BLaER1 treated with 17β-estradiol and CSF1 and Interleukin-3, amounts not matched to agents 10 nM and 100 nM (cell line): ENCODE results near the gene GATB.
A peak's percentile ranks its signal among the peaks of the same experiment; 100 is the strongest.

ENCODE experiments used
- H3K27ac ChIP-seq, 11 experiments: shearing (Covaris generic); formaldehyde crosslinking; 2 replicates each; pipeline ENCODE4 v1.8.1; 2022
- H3K27me3 ChIP-seq, 11 experiments: shearing (Covaris generic); formaldehyde crosslinking; 2 replicates each; pipeline ENCODE4 v1.8.1; 2022
- H3K36me3 ChIP-seq, 11 experiments: shearing (Covaris generic); formaldehyde crosslinking; 2 replicates each; pipeline ENCODE4 v1.8.1; 2022
- H3K4me1 ChIP-seq, 10 experiments: shearing (Covaris generic); formaldehyde crosslinking; 2 replicates each; pipeline ENCODE4 v1.8.1; 2022
- H3K4me2 ChIP-seq, 11 experiments: shearing (Covaris generic); formaldehyde crosslinking; 2 replicates each; pipeline ENCODE4 v1.8.1; 2022
- H3K4me3 ChIP-seq, 10 experiments: shearing (Covaris generic); formaldehyde crosslinking; 2 replicates each; pipeline ENCODE4 v1.8.1; 2022
- H3K9ac ChIP-seq, 11 experiments: shearing (Covaris generic); formaldehyde crosslinking; 2 replicates each; pipeline ENCODE4 v1.8.1; 2022
- H3K9me3 ChIP-seq, 11 experiments: shearing (Covaris generic); formaldehyde crosslinking; replicated peaks in 1 of 11; 2 replicates each; pipeline ENCODE4 v1.8.1; 2022
- H4K20me1 ChIP-seq, 11 experiments: shearing (Covaris generic); formaldehyde crosslinking; 2 replicates each; pipeline ENCODE4 v1.8.1; 2022
- Cebpa-rat ChIP-seq, 11 experiments: shearing (Covaris generic); IDR thresholded peaks; 2 replicates each; pipeline ENCODE4 v1.8.1; 2022

GATB gene

GRCh38 chr4:151718984-151719955 is 41.5 kb downstream of the GATB start:
- Histone ChIP-seq H3K9me3 (no peaks in the 10 kb centered on the region), H3K27ac (peak overlapping the region in 4 of 11 experiments; percentile 40 to 58 (median 52); a peak in 6 of 22 replicates), H3K4me3 (no peak overlapping the region), H4K20me1 (peaks cover 0 to 6% (median 0%) of the 10 kb centered on the region in 11 experiments; a peak in 1 of 22 replicates), H3K4me2 (peak overlapping the region; percentile 14 to 93 (median 70); a peak in 19 of 22 replicates), H3K36me3 (peaks cover 0 to 62% (median 19%) of the 10 kb centered on the region in 11 experiments; a peak in 14 of 22 replicates), H3K27me3 (no peaks in the 10 kb centered on the region), H3K9ac (peak overlapping the region in 2 of 11 experiments; percentile 7 to 22; a peak in 3 of 22 replicates), H3K4me1 (peaks cover 27 to 71% (median 59%) of the 10 kb centered on the region in 10 experiments)
- TF ChIP-seq Cebpa-rat (IDR thresholded peaks at IDR 0.05), result no peak

- H3K9ac ChIP-seq, result peak overlapping the region in 3 of 11 experiments; percentile 7 to 45 (median 22); a peak in 4 of 22 replicates
Measured at GRCh38 chr4:151717909-151718628, 42.7 kb downstream of the GATB start.

GRCh38 chr4:151717314-151717713 is 43.5 kb downstream of the GATB start:
- H3K4me1 ChIP-seq, result peaks cover 27 to 69% (median 56%) of the 10 kb centered on the region in 10 experiments
- H3K9me3 ChIP-seq, result no peaks in the 10 kb centered on the region
- H4K20me1 ChIP-seq, result peaks cover 0 to 6% (median 0%) of the 10 kb centered on the region in 11 experiments; a peak in 1 of 22 replicates
- no peak overlapping the region; a peak in 1 of 20 replicates for H3K4me3 ChIP-seq
- H3K9ac ChIP-seq, result peak overlapping the region in 2 of 11 experiments; percentile 6 to 7; a peak in 1 of 22 replicates
- H3K27me3 ChIP-seq, result no peaks in the 10 kb centered on the region
- H3K36me3 ChIP-seq, result peaks cover 0 to 71% (median 27%) of the 10 kb centered on the region in 11 experiments; a peak in 15 of 22 replicates
- TF ChIP-seq Cebpa-rat (IDR thresholded peaks at IDR 0.05), result no peak
- H3K4me2 ChIP-seq, result peak overlapping the region in 10 of 11 experiments; percentile 6 to 93 (median 71); a peak in 18 of 22 replicates
- peak overlapping the region in 2 of 11 experiments; percentile 24 to 58; a peak in 2 of 22 replicates for H3K27ac ChIP-seq

More at GRCh38 chr4:151717909-151718628, 42.7 kb downstream of the GATB start:
- Histone ChIP-seq H3K4me3 (peak overlapping the region in 2 of 10 experiments; percentile 15 to 17; a peak in 2 of 20 replicates), H3K4me1 (peaks cover 27 to 69% (median 56%) of the 10 kb centered on the region in 10 experiments), H3K4me2 (peak overlapping the region; percentile 15 to 93 (median 70); a peak in 21 of 22 replicates), H3K27me3 (no peaks in the 10 kb centered on the region), H3K36me3 (peaks cover 0 to 72% (median 28%) of the 10 kb centered on the region in 11 experiments; a peak in 15 of 22 replicates), H3K9me3 (no peaks in the 10 kb centered on the region), H4K20me1 (peaks cover 0 to 6% (median 0%) of the 10 kb centered on the region in 11 experiments; a peak in 1 of 22 replicates), H3K27ac (peak overlapping the region in 6 of 11 experiments; percentile 26 to 58 (median 48); a peak in 10 of 22 replicates)
- TF ChIP-seq Cebpa-rat (IDR thresholded peaks at IDR 0.05), result no peak

GRCh38 chr4:151716324-151716723 is 44.5 kb downstream of the GATB start:
- Histone ChIP-seq H3K4me3 (no peak overlapping the region), H3K9me3 (no peaks in the 10 kb centered on the region), H4K20me1 (peaks cover 0 to 6% (median 0%) of the 10 kb centered on the region in 11 experiments; a peak in 1 of 22 replicates), H3K27me3 (no peaks in the 10 kb centered on the region), H3K9ac (no peak overlapping the region), H3K4me2 (0 out of 22 replicates have a peak overlapping the region, but pooled peaks of 2 of the 11 experiments have one; percentile 39 to 93), H3K36me3 (peaks cover 0 to 79% (median 29%) of the 10 kb centered on the region in 11 experiments; a peak in 15 of 22 replicates), H3K27ac (no peak overlapping the region), H3K4me1 (peaks cover 22 to 59% (median 48%) of the 10 kb centered on the region in 10 experiments)
- no peak for TF ChIP-seq Cebpa-rat (IDR thresholded peaks at IDR 0.05)

- H3K4me1 ChIP-seq, result peaks cover 19 to 54% (median 44%) of the 10 kb centered on the region in 10 experiments; a peak in 19 of 20 replicates
- H3K4me3 ChIP-seq, result no peak overlapping the region
- H3K27me3 ChIP-seq, result no peaks in the 10 kb centered on the region
- TF ChIP-seq Cebpa-rat (IDR thresholded peaks at IDR 0.05), result no peak
- peak overlapping the region in 2 of 11 experiments; percentile 31 to 39; a peak in 2 of 22 replicates for H3K4me2 ChIP-seq
- no peak overlapping the region for H3K27ac ChIP-seq
- peaks cover 0 to 83% (median 31%) of the 10 kb centered on the region in 11 experiments; a peak in 15 of 22 replicates for H3K36me3 ChIP-seq
- peaks cover 0 to 6% (median 0%) of the 10 kb centered on the region in 11 experiments; a peak in 1 of 22 replicates for H4K20me1 ChIP-seq
- no peaks in the 10 kb centered on the region for H3K9me3 ChIP-seq
- H3K9ac ChIP-seq, result no peak overlapping the region
Measured at GRCh38 chr4:151715881-151716280, 44.9 kb downstream of the GATB start.

- Histone ChIP-seq H3K4me1 (peaks cover 0 to 23% (median 13%) of the 10 kb centered on the region in 10 experiments; a peak in 17 of 20 replicates), H3K9ac (no peak overlapping the region), H3K4me3 (no peak overlapping the region), H3K27me3 (no peaks in the 10 kb centered on the region), H3K27ac (no peak overlapping the region), H4K20me1 (peaks cover 0 to 6% (median 0%) of the 10 kb centered on the region in 11 experiments; a peak in 1 of 22 replicates), H3K36me3 (peaks cover 6 to 92% (median 40%) of the 10 kb centered on the region in 11 experiments; a peak in 21 of 22 replicates), H3K4me2 (no peak overlapping the region), H3K9me3 (no peaks in the 10 kb centered on the region)
- TF ChIP-seq Cebpa-rat (IDR thresholded peaks at IDR 0.05), result no peak
Measured at GRCh38 chr4:151712777-151713176, 48.0 kb downstream of the GATB start.

GRCh38 chr4:151711646-151712045 is 49.2 kb downstream of the GATB start:
- H3K4me3 ChIP-seq, result no peak overlapping the region
- no peaks in the 10 kb centered on the region; a peak in 1 of 22 replicates for H4K20me1 ChIP-seq
- peaks cover 0 to 12% (median 3%) of the 10 kb centered on the region in 10 experiments; a peak in 8 of 20 replicates for H3K4me1 ChIP-seq
- H3K9ac ChIP-seq, result no peak overlapping the region
- H3K27ac ChIP-seq, result no peak overlapping the region
- H3K9me3 ChIP-seq, result no peaks in the 10 kb centered on the region
- H3K4me2 ChIP-seq, result no peak overlapping the region
- H3K36me3 ChIP-seq, result peaks cover 11 to 96% (median 48%) of the 10 kb centered on the region in 11 experiments; a peak in 21 of 22 replicates
- TF ChIP-seq Cebpa-rat (IDR thresholded peaks at IDR 0.05), result no peak
- H3K27me3 ChIP-seq, result no peaks in the 10 kb centered on the region

- no peaks in the 10 kb centered on the region for H3K9me3 ChIP-seq
Measured at GRCh38 chr4:151709587-151709986, 51.2 kb downstream of the GATB start.

More at GRCh38 chr4:151709587-151709986, 51.2 kb downstream of the GATB start:
- Histone ChIP-seq H3K27me3 (no peaks in the 10 kb centered on the region), H3K4me1 (no peaks in the 10 kb centered on the region), H3K9ac (no peak overlapping the region), H3K4me3 (no peak overlapping the region), H3K4me2 (no peak overlapping the region), H4K20me1 (no peaks in the 10 kb centered on the region), H3K36me3 (peaks cover 11 to 96% (median 46%) of the 10 kb centered on the region in 11 experiments; a peak in 20 of 22 replicates), H3K27ac (no peak overlapping the region)
- no peak for TF ChIP-seq Cebpa-rat (IDR thresholded peaks at IDR 0.05)
